ENCODE results near the gene GPR150. TPM values are rescaled to one million over a fixed set of nuclear protein-coding genes. Genes with fewer than 3 reads are reported as not detected.

The GPR150 gene
- total and polyA plus RNA-seq, 9 of the 15 experiments (the other 6 are each of a cell fraction or from before 2014, with no cell fraction given), result not detected

DNA sequence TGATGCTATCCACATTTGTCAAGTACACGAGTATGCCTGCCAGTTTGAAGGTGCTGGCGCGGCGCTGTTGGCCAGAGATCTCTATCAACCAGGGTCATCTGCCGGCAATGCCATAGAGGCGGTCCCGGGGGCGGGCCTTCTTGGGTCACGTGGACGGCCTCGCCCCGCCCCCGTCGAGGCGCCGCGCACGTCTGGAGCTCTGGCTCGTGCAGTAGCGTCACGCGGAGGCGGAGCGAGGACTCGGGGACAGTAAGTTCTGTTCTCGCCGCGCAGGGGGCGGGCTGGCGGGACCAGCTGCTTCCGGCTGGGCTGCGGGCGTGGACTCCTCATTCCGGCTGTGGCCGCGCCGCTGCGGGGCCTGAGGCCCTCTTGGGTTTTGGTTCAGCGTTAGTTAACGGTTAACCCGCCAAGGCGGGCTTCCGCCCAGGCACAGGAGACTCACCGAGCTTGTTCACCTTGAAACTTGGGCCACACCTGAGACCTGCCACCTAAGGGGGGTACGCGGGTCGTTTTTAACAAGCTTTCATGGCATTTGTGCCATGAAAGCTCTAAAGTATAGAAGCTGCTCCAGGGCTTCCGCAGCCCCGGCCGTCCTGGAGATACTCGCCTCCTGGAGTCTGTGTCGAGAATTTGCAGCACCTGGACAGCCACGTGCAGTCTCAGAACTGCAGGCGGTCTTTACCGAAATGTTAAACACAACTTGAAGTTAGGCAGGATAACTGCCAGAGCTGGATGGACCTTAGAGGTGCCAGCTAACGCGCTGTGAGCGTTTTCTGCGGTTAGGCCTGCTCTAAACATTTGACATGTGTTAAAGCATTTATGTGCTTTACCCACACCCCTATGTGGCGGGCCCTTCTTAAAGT lies 26.9 kb downstream of the GPR150 start, which contains the start of gene RFESD (continued):
- TF ChIP-seq, protein P1, sequence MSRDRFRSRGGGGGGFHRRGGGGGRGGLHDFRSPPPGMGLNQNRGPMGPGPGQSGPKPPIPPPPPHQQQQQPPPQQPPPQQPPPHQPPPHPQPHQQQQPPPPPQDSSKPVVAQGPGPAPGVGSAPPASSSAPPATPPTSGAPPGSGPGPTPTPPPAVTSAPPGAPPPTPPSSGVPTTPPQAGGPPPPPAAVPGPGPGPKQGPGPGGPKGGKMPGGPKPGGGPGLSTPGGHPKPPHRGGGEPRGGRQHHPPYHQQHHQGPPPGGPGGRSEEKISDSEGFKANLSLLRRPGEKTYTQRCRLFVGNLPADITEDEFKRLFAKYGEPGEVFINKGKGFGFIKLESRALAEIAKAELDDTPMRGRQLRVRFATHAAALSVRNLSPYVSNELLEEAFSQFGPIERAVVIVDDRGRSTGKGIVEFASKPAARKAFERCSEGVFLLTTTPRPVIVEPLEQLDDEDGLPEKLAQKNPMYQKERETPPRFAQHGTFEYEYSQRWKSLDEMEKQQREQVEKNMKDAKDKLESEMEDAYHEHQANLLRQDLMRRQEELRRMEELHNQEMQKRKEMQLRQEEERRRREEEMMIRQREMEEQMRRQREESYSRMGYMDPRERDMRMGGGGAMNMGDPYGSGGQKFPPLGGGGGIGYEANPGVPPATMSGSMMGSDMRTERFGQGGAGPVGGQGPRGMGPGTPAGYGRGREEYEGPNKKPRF (IDR thresholded peaks at IDR 0.05; ENCODE audit: low read depth, low read length), result no peak
- TF ChIP-seq ZNF146 (CRISPR knock-in tag; IDR thresholded peaks at IDR 0.05; ENCODE audit: unreplicated experiment), result no peak
- no peak for TF ChIP-seq ZNF354B (CRISPR knock-in tag; IDR thresholded peaks at IDR 0.05)
- no peak for TF ChIP-seq MXI1 (IDR thresholded peaks at IDR 0.05; ENCODE audit: low read depth, low read length)
- no peak for TF ChIP-seq CHD4 (IDR thresholded peaks at IDR 0.05; ENCODE audit: insufficient read depth, insufficient replicate concordance, low read depth, low read length, poor library complexity, severe bottlenecking)
- peak; percentile 93 for TF ChIP-seq TAF9B (IDR thresholded peaks at IDR 0.05; ENCODE audit: partially characterized antibody)
- TF ChIP-seq ZNF586 (CRISPR knock-in tag; conservative IDR thresholded peaks at IDR 0.05), result no peak
- TF ChIP-seq POLR2G (IDR thresholded peaks at IDR 0.05; ENCODE audit: low read depth, low read length), result peak; percentile 98
- no peak for TF ChIP-seq KDM4B (IDR thresholded peaks at IDR 0.05; ENCODE audit: borderline replicate concordance in 2 of 2, low read depth in 1 of 2)
- TF ChIP-seq ZNF316 (IDR thresholded peaks at IDR 0.05), result no peak
- peak; percentile 88 for TF ChIP-seq EGR1 (conservative IDR thresholded peaks at IDR 0.05)
- TF ChIP-seq MAZ (CRISPR knock-in tag; conservative IDR thresholded peaks at IDR 0.05 in 1 of 2, IDR thresholded peaks at IDR 0.05 in 1 of 2), result peak; percentile 40 to 76; a peak in 3 of 4 replicates
- peak; percentile 41; the same call in 1 of the 2 replicates for TF ChIP-seq LEF1 (IDR thresholded peaks at IDR 0.05)
- TF ChIP-seq CEBPG (CRISPR knock-in tag; IDR thresholded peaks at IDR 0.05), result peak; percentile 37; the same call in 1 of the 2 replicates
- TF ChIP-seq CEBPG (tag; conservative IDR thresholded peaks at IDR 0.05 in 1 of 2, IDR thresholded peaks at IDR 0.05 in 1 of 2), result peak in 1 of 2 experiments; percentile 22; a peak in 1 of 4 replicates
- TF ChIP-seq RFX1 (IDR thresholded peaks at IDR 0.05), result no peak
- TF ChIP-seq ETV6 (IDR thresholded peaks at IDR 0.05; ENCODE audit: borderline replicate concordance in 1 of 2, low read depth in 2 of 2, low read length in 1 of 2), result peak in 1 of 2 experiments; percentile 54; a peak in 1 of 4 replicates
- TF ChIP-seq ETV6 (CRISPR knock-in tag; IDR thresholded peaks at IDR 0.05; ENCODE audit: borderline replicate concordance), result no peak
- TF ChIP-seq ERF (CRISPR knock-in tag; IDR thresholded peaks at IDR 0.05), result no peak
- TF ChIP-seq, protein P2, sequence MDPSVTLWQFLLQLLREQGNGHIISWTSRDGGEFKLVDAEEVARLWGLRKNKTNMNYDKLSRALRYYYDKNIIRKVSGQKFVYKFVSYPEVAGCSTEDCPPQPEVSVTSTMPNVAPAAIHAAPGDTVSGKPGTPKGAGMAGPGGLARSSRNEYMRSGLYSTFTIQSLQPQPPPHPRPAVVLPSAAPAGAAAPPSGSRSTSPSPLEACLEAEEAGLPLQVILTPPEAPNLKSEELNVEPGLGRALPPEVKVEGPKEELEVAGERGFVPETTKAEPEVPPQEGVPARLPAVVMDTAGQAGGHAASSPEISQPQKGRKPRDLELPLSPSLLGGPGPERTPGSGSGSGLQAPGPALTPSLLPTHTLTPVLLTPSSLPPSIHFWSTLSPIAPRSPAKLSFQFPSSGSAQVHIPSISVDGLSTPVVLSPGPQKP (CRISPR knock-in tag; IDR thresholded peaks at IDR 0.05), result no peak
- TF ChIP-seq ARID2 (IDR thresholded peaks at IDR 0.05), result no peak
- 0 out of 4 replicates have a peak, but pooled peaks of 1 of the 2 experiments have one; percentile 17 for TF ChIP-seq ZNF639 (CRISPR knock-in tag; conservative IDR thresholded peaks at IDR 0.05 in 1 of 2, IDR thresholded peaks at IDR 0.05 in 1 of 2)
- TF ChIP-seq PPARD (CRISPR knock-in tag; IDR thresholded peaks at IDR 0.05), result no peak
